ENCODE results near the gene IFNW1.

- TF ChIP-seq, protein P1, sequence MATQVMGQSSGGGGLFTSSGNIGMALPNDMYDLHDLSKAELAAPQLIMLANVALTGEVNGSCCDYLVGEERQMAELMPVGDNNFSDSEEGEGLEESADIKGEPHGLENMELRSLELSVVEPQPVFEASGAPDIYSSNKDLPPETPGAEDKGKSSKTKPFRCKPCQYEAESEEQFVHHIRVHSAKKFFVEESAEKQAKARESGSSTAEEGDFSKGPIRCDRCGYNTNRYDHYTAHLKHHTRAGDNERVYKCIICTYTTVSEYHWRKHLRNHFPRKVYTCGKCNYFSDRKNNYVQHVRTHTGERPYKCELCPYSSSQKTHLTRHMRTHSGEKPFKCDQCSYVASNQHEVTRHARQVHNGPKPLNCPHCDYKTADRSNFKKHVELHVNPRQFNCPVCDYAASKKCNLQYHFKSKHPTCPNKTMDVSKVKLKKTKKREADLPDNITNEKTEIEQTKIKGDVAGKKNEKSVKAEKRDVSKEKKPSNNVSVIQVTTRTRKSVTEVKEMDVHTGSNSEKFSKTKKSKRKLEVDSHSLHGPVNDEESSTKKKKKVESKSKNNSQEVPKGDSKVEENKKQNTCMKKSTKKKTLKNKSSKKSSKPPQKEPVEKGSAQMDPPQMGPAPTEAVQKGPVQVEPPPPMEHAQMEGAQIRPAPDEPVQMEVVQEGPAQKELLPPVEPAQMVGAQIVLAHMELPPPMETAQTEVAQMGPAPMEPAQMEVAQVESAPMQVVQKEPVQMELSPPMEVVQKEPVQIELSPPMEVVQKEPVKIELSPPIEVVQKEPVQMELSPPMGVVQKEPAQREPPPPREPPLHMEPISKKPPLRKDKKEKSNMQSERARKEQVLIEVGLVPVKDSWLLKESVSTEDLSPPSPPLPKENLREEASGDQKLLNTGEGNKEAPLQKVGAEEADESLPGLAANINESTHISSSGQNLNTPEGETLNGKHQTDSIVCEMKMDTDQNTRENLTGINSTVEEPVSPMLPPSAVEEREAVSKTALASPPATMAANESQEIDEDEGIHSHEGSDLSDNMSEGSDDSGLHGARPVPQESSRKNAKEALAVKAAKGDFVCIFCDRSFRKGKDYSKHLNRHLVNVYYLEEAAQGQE (IDR thresholded peaks at IDR 0.05; ENCODE audit: insufficient read depth in 1 of 2, low read depth in 2 of 2, low read length in 1 of 2), result no peak
- TF ChIP-seq CTCF (IDR thresholded peaks at IDR 0.05) (no peak), SIN3A (IDR thresholded peaks at IDR 0.05; ENCODE audit: borderline replicate concordance, insufficient read depth, low read depth, low read length) (no peak), POLR2AphosphoS5 (IDR thresholded peaks at IDR 0.05; ENCODE audit: low read depth, low read length) (no peak)
These were observed 18.5 kb upstream of the IFNW1 start for GRCh38 chr9:21160178-21160577.
